Renal cortical epithelial cell (primary cell): ENCODE measurements around the gene MCC. TPM values are rescaled to one million over a fixed set of nuclear protein-coding genes. Genes with fewer than 3 reads are reported as not detected.

Experiments used
- DNase-seq: peaks from one replicate; pipeline ENCODE4 v3.0.0-alpha.2; 2011; ENCODE audit warnings: low read depth
- total RNA-seq: library from RNA; depleted of rRNA; stranded (reverse); fragments of >200 nt; gene quantifications from 2 replicates; pipeline ENCODE4 v1.2.3, GENCODE V29; 2014

The MCC gene
- total RNA-seq, 1 donor from 2014 or later = 42.9 TPM

- peak; percentile 40 for DNase-seq
Measured at GRCh38 chr5:113271015-113271414, 217.2 kb downstream of the MCC start.

GRCh38 chr5:113270086-113270485 lies 218.2 kb downstream of the MCC start:
- no peak for DNase-seq

- peak; percentile 32 for DNase-seq
Measured at GRCh38 chr5:113269023-113269997, 218.9 kb downstream of the MCC start.

- DNase-seq = peak; percentile 32
Measured at GRCh38 chr5:113268232-113268631, 220.0 kb downstream of the MCC start.

- no peak for DNase-seq
Measured at GRCh38 chr5:113267361-113267900, 220.8 kb downstream of the MCC start.

- peak; percentile 66 for DNase-seq
Measured at GRCh38 chr5:113266913-113267227, 221.4 kb downstream of the MCC start.

- DNase-seq = peak; percentile 55
Measured at GRCh38 chr5:113266227-113266912, 221.9 kb downstream of the MCC start.

GRCh38 chr5:113265190-113265589 lies 223.1 kb downstream of the MCC start:
- no peak for DNase-seq

GRCh38 chr5:113264046-113264445 lies 224.2 kb downstream of the MCC start:
- DNase-seq = peak; percentile 87

GRCh38 chr5:113263545-113263944 lies 224.7 kb downstream of the MCC start:
- DNase-seq = no peak

- DNase-seq = no peak
Measured at GRCh38 chr5:113262674-113263073, 225.6 kb downstream of the MCC start.

GRCh38 chr5:113259034-113259433 lies 229.2 kb downstream of the MCC start:
- DNase-seq = no peak

- no peak for DNase-seq
Measured at GRCh38 chr5:113257545-113257944, 230.7 kb downstream of the MCC start.

GRCh38 chr5:113256671-113257452 lies 231.4 kb downstream of the MCC start:
- no peak for DNase-seq

- DNase-seq = no peak
Measured at GRCh38 chr5:113255579-113256386, 232.5 kb downstream of the MCC start.

- no peak for DNase-seq
Measured at GRCh38 chr5:113255105-113255504, 233.1 kb downstream of the MCC start.

GRCh38 chr5:113253037-113253436 lies 235.2 kb downstream of the MCC start:
- no peak for DNase-seq

- no peak for DNase-seq
Measured at GRCh38 chr5:113252066-113252465, 236.2 kb downstream of the MCC start.

- DNase-seq = no peak
Measured at GRCh38 chr5:113250341-113250953, 237.8 kb downstream of the MCC start.

- no peak for DNase-seq
Measured at GRCh38 chr5:113249206-113249605, 239.0 kb downstream of the MCC start.
